Tibial nerve (tissue), 4 donors: Measurements from ENCODE around the gene GTSF1L. TPM values are rescaled to one million over a fixed set of nuclear protein-coding genes. Genes with fewer than 3 reads are reported as not detected.

ENCODE experiments used
- DNase-seq, 2 donors: peaks; one replicate each; pipeline ENCODE4 v3.0.0-alpha.2; 2019; ENCODE audit warnings: low spot score in 2 of 2
- H3K27ac ChIP-seq, 4 donors: fragments of 200-600 bp; sonication (generic) in 3 of 4; one replicate each; pipeline ENCODE4 v1.5.1; 2017 to 2019; ENCODE audit warnings: mild to moderate bottlenecking in 1 of 4
- H3K27me3 ChIP-seq, 2 donors: fragments of 200-600 bp; sonication (generic) in 1 of 2; one replicate each; pipeline versions ENCODE4 v1.5.1 to v1.6.0; 2017 to 2019
- H3K36me3 ChIP-seq, 3 donors: fragments of 200-600 bp; sonication (generic); one replicate each; pipeline ENCODE4 v1.5.1; 2018 to 2019
- H3K4me1 ChIP-seq, 4 donors: fragments of 200-600 bp; sonication (generic) in 3 of 4; one replicate each; pipeline ENCODE4 v1.5.1; 2017 to 2019
- H3K4me3 ChIP-seq, 4 donors: fragments of 200-600 bp; sonication (generic) in 3 of 4; one replicate each; pipeline ENCODE4 v1.5.1; 2017 to 2019; ENCODE audit warnings: mild to moderate bottlenecking in 1 of 4, moderate library complexity in 1 of 4
- H3K9me3 ChIP-seq, 4 donors: fragments of 200-600 bp; sonication (generic) in 3 of 4; one replicate each; pipeline ENCODE4 v1.5.1; 2017 to 2019
- EP300 ChIP-seq, 2 donors: sonication (generic); formaldehyde crosslinking; IDR thresholded peaks; one replicate each; pipeline ENCODE4 v1.6.1; 2017; ENCODE audit warnings: antibody characterized with exemption in 2 of 2, mild to moderate bottlenecking in 1 of 2
- POLR2A ChIP-seq, 2 donors: fragments of 450-650 bp; IDR thresholded peaks; one replicate each; pipeline ENCODE4 v1.6.1; 2017; ENCODE audit warnings: antibody characterized with exemption in 2 of 2, mild to moderate bottlenecking in 2 of 2, moderate library complexity in 2 of 2
- WGBS, 2 donors: methylation state at CpG; one replicate each; pipeline ENCODE4 v1.1.5; 2018; 5-methylcytosine and 5-hydroxymethylcytosine counted together
- total RNA-seq, 4 donors: library from RNA; depleted of rRNA; stranded (reverse); fragments of >200 nt; gene quantifications; one replicate each; pipeline ENCODE4 v1.1.0, GENCODE V29; 2016
- TF ChIP-seq, protein P1 (sequence below), 5 experiments: fragments of 200-600 bp in 3 of 5; fragments of 450-650 bp in 2 of 5; sonication (generic) in 3 of 5; IDR thresholded peaks; one replicate each; pipeline ENCODE4 v1.5.1; 2016 to 2019; ENCODE audit warnings: antibody characterized with exemption in 5 of 5, mild to moderate bottlenecking in 3 of 5, moderate library complexity in 2 of 5

Gene GTSF1L
- total RNA-seq, 4 donors from 2014 or later: not detected

DNA sequence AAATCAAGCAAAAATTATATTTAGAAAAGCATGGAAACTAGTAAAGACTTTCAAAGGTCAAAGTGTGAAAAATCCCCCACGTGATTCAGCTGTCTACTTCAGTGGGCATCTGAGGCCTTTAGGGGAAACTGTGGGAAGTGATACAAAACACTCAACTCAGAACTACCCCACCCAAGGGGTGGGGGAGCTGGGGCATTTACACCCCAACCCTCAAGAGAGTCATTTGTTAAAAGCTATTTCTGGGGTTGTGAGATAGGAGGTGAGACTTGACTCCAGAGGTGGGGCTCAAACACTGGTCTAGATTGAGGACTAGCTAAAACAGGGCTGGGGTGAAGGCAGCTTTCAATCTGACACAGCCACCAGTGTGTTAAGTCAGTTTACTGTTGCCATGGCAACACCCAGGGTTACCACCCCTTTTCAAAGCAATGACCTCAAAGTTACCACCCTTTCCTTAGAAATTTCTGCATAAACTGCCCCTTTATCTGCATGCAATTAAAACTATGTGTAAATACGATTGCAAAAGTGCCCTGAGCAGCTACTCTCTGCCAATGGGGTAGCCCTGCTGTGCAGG, 9.9 kb upstream of the GTSF1L start:
- TF ChIP-seq POLR2A (IDR thresholded peaks at IDR 0.05) (no peak), EP300 (IDR thresholded peaks at IDR 0.05) (no peak)
- TF ChIP-seq, protein P1, sequence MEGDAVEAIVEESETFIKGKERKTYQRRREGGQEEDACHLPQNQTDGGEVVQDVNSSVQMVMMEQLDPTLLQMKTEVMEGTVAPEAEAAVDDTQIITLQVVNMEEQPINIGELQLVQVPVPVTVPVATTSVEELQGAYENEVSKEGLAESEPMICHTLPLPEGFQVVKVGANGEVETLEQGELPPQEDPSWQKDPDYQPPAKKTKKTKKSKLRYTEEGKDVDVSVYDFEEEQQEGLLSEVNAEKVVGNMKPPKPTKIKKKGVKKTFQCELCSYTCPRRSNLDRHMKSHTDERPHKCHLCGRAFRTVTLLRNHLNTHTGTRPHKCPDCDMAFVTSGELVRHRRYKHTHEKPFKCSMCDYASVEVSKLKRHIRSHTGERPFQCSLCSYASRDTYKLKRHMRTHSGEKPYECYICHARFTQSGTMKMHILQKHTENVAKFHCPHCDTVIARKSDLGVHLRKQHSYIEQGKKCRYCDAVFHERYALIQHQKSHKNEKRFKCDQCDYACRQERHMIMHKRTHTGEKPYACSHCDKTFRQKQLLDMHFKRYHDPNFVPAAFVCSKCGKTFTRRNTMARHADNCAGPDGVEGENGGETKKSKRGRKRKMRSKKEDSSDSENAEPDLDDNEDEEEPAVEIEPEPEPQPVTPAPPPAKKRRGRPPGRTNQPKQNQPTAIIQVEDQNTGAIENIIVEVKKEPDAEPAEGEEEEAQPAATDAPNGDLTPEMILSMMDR (IDR thresholded peaks at IDR 0.05): no peak
- no peak for DNase-seq
- no peak overlapping the region for H3K4me3 ChIP-seq

DNA sequence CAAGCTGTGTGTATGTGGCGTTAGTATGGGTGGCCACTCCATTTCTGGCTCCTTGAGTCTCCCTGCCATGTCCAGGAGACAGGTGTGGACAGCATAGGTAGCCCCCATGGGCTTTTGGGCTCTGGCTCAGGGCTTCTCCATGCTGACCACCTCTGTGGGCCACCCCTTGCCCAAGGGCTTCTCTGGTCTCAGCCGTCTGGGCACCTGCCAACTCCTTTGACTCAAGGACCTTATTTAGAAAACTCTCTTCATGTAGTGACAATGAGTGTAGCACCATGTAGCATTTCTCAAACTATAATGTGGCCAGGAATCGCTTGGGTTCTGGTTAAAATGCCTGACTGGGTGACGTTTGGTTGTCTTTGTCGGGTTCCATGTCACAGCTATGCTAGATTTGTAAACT, 5.1 kb upstream of the GTSF1L start:
- DNase-seq: no peak
- H3K36me3 ChIP-seq: no peaks in the 10 kb centered on the region
- WGBS, 2 donors: 75 to 76% methylated on average over 5 of the region's 5 CpGs
- H3K4me3 ChIP-seq: no peak overlapping the region
- H3K27ac ChIP-seq: no peak overlapping the region
- TF ChIP-seq, protein P1 (IDR thresholded peaks at IDR 0.05): no peak
- TF ChIP-seq EP300 (IDR thresholded peaks at IDR 0.05) (no peak), POLR2A (IDR thresholded peaks at IDR 0.05) (no peak)
- no peaks in the 10 kb centered on the region for H3K4me1 ChIP-seq
- no peaks in the 10 kb centered on the region for H3K27me3 ChIP-seq
- peaks cover 0 to 2% (median 0%) of the 10 kb centered on the region in 4 donors for H3K9me3 ChIP-seq

More for the DNA sequence above, 9.9 kb upstream of the GTSF1L start:
- H3K27me3 ChIP-seq: no peaks in the 10 kb centered on the region
- H3K9me3 ChIP-seq: no peaks in the 10 kb centered on the region
- no peaks in the 10 kb centered on the region for H3K4me1 ChIP-seq
- WGBS, 2 donors: 28 to 32% methylated on average over 2 of the region's 2 CpGs
- no peak overlapping the region for H3K27ac ChIP-seq
- no peaks in the 10 kb centered on the region for H3K36me3 ChIP-seq

DNA sequence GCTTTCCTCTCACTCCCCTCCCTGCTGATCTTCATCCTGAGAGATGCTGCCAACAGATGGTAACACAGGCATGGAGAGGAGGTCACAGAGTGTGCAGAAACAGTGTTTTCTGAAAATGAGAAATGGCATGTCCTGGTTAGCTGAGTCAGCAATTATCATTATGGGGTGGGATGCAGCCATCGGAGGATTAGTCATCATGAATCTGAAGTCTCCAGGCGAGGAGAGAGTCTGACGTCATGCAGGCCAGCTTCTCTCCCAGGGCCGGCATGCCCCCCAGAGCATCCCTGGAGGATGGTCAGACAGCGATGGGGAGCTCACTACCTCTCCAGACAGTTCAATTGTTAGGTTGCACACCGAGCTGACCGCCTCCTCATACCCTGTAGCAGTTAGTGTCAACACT, 4.7 kb upstream of the GTSF1L start:
- WGBS, 2 donors: 54 to 83% methylated on average over 6 to 7 of the region's 7 CpGs

DNA sequence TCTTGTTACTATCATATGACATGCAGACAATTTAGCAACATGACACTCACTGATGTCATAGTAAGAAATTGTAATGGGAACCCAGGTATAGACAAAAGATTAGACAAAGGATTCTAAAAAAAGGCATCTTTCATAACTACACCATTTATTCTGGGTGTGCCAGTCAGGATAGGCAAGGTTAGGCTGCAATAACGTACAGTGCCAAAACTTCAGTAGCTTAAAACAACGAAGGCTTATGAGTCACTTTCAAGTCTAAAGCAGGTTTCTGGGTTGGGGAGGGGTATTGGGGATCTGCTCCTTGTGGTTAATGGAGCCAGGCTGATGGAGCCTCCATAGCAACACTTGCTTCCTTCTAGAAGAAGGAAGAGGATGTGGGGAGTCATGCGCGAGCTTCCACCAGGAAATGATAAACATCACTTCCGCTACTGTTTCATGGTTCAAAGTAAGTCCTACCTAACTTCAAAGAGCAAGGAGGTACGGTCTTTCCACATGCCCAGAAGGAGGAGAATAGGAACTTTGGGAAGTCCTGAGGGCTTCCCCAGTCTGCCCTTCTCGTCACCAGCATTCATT, 2.0 kb upstream of the GTSF1L start:
- peaks cover 0 to 2% (median 0%) of the 10 kb centered on the region in 4 donors for H3K9me3 ChIP-seq
- TF ChIP-seq POLR2A (IDR thresholded peaks at IDR 0.05): no peak
- TF ChIP-seq, protein P1 (IDR thresholded peaks at IDR 0.05): no peak
- no peak for TF ChIP-seq EP300 (IDR thresholded peaks at IDR 0.05)
- no peak for DNase-seq
- no peak overlapping the region for H3K27ac ChIP-seq
- no peaks in the 10 kb centered on the region for H3K4me1 ChIP-seq
- H3K4me3 ChIP-seq: no peak overlapping the region
- no peaks in the 10 kb centered on the region for H3K27me3 ChIP-seq
- no peaks in the 10 kb centered on the region for H3K36me3 ChIP-seq
- WGBS, 2 donors: 88 to 89% methylated on average over 7 of the region's 7 CpGs

More for the DNA sequence above, 4.7 kb upstream of the GTSF1L start:
- no peak for DNase-seq
- H3K4me3 ChIP-seq: no peak overlapping the region
- H3K27ac ChIP-seq: no peak overlapping the region
- H3K9me3 ChIP-seq: peaks cover 0 to 2% (median 0%) of the 10 kb centered on the region in 4 donors
- no peaks in the 10 kb centered on the region for H3K27me3 ChIP-seq
- H3K4me1 ChIP-seq: no peaks in the 10 kb centered on the region
- TF ChIP-seq POLR2A (IDR thresholded peaks at IDR 0.05): no peak
- TF ChIP-seq, protein P1 (IDR thresholded peaks at IDR 0.05): no peak
- TF ChIP-seq EP300 (IDR thresholded peaks at IDR 0.05): no peak
- no peaks in the 10 kb centered on the region for H3K36me3 ChIP-seq

DNA sequence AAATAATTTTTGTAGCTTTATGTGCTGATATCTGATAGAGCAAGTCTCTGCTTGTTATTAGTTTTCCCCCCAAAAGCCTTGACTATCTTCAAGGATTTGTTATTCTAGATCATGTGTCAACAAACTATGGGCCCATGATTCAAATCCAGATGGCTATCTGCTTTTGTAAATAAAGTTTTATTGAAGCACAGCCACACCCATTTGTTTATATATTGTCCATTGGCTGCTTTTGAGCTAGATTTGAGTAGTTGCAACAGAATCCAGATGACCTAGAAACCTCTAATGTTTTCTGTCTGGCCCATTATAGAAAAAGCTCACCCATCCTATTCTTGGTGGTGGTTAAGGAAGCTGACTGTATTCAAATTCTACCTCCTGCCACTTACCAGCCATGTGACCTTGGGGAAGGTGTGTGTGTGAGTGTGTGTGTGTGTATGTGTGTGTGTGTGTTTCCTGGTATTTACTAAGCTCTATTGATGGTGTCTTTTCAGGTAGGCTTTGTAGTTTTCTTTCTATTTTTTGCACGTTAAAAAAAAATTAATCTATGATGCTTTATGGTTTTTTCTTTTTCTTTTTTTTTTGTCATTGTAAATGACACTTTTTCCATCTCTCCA, 1.3 kb upstream of the GTSF1L start:
- TF ChIP-seq EP300 (IDR thresholded peaks at IDR 0.05) (no peak), POLR2A (IDR thresholded peaks at IDR 0.05) (no peak)
- TF ChIP-seq, protein P1 (IDR thresholded peaks at IDR 0.05): no peak
- WGBS, 2 donors: 85 to 96% methylated on average over 1 of the region's 1 CpG

More for the DNA sequence above, 1.3 kb upstream of the GTSF1L start:
- no peak overlapping the region for H3K4me3 ChIP-seq
- no peak overlapping the region for H3K27ac ChIP-seq
- peaks cover 0 to 2% (median 0%) of the 10 kb centered on the region in 4 donors for H3K9me3 ChIP-seq
- no peak for DNase-seq
- H3K27me3 ChIP-seq: no peaks in the 10 kb centered on the region
- no peaks in the 10 kb centered on the region for H3K4me1 ChIP-seq
- H3K36me3 ChIP-seq: no peaks in the 10 kb centered on the region
